IMR-90 (cell line): ENCODE results near the gene CWC27. TPM values are rescaled to one million over a fixed set of nuclear protein-coding genes. Genes with fewer than 3 reads are reported as not detected.
A peak's percentile ranks its signal among the peaks of the same experiment; 100 is the strongest.

Experiments
- ATAC-seq: fragments of 200-7000 bp; cut with Tn5 transposase; 2 replicates; pipeline ENCODE4 v1.9.1; 2020; ENCODE audit warnings: low read depth, mild to moderate bottlenecking, moderate library complexity
- BruUV-seq: library from RNA; stranded (reverse); fragments of 400-500 nt; replicated peaks from 2 replicates; lab custom pipeline; 2021; lab: Mats Ljungman, UMichigan
- CTCF ChIA-PET: fragments of 300-600 bp; formaldehyde crosslinking; extraction: SDS; loops from one replicate; lab custom pipeline; 2021; ENCODE audit warnings: antibody characterized with exemption; lab: Yijun Ruan, JAX
- POLR2A ChIA-PET: fragments of 300-600 bp; sonication (Branson Sonifier 250); formaldehyde crosslinking; loops from one replicate; lab custom pipeline; 2022; ENCODE audit warnings: antibody characterized with exemption; ENCODE audit not compliant: unreplicated experiment; lab: Charles Lee
- DNase-seq: peaks from one replicate; pipeline ENCODE4 v3.0.0; 2013
- H2AFZ ChIP-seq: replicated peaks from 2 replicates; pipeline ENCODE3; 2013; ENCODE audit warnings: low read length, mild to moderate bottlenecking; ENCODE audit not compliant: poor library complexity
- H2AK5ac ChIP-seq: 2 replicates; pipeline ENCODE4 v1.6.1; 2013; ENCODE audit warnings: low read depth, low read length, inconsistent platforms
- H2AK9ac ChIP-seq: replicated peaks from 2 replicates; pipeline ENCODE3; 2013; ENCODE audit warnings: mild to moderate bottlenecking, low read depth, low read length, moderate library complexity; ENCODE audit not compliant: poor library complexity
- H2BK120ac ChIP-seq: 2 replicates; pipeline ENCODE4 v1.6.1; 2013; ENCODE audit warnings: low read depth, low read length, inconsistent platforms
- H2BK15ac ChIP-seq: 3 replicates; pipeline ENCODE4 v1.6.1; 2013; ENCODE audit warnings: low read depth, low read length, inconsistent platforms
- H2BK20ac ChIP-seq: 2 replicates; pipeline ENCODE4 v1.6.1; 2013; ENCODE audit warnings: low read depth, mild to moderate bottlenecking, inconsistent platforms, low read length, moderate library complexity
- H2BK5ac ChIP-seq: 2 replicates; pipeline ENCODE4 v1.6.1; 2013; ENCODE audit warnings: mild to moderate bottlenecking, low read depth, low read length, inconsistent platforms; ENCODE audit not compliant: poor library complexity, severe bottlenecking
- H3K14ac ChIP-seq: replicated peaks from 2 replicates; pipeline ENCODE4 v1.6.1; 2013; ENCODE audit warnings: low read depth, low read length, inconsistent platforms
- H3K18ac ChIP-seq: 2 replicates; pipeline ENCODE4 v1.6.1; 2013; ENCODE audit warnings: low read depth, low read length, control low read depth
- H3K23ac ChIP-seq: 2 replicates; pipeline ENCODE4 v1.6.1; 2013; ENCODE audit warnings: low read depth, low read length, inconsistent platforms
- H3K27ac ChIP-seq: 2 replicates; pipeline ENCODE4 v1.5.1; 2013; ENCODE audit warnings: mild to moderate bottlenecking, control low read depth, low read length; ENCODE audit not compliant: insufficient read depth
- H3K27me3 ChIP-seq: 2 replicates; pipeline ENCODE4 v1.6.1; 2013; ENCODE audit warnings: low read length; ENCODE audit not compliant: control insufficient read depth, insufficient read depth
- H3K36me3 ChIP-seq: 2 replicates; pipeline ENCODE4 v1.6.1; 2013; ENCODE audit warnings: low read length, mixed read lengths; ENCODE audit not compliant: control insufficient read depth, insufficient read depth
- H3K4ac ChIP-seq: 2 replicates; pipeline ENCODE4 v1.6.1; 2013; ENCODE audit warnings: low read depth, low read length, inconsistent platforms
- H3K4me1 ChIP-seq: 2 replicates; pipeline ENCODE4 v1.6.1; 2013; ENCODE audit warnings: low read length, mixed read lengths; ENCODE audit not compliant: control insufficient read depth, insufficient read depth
- H3K4me2 ChIP-seq: 2 replicates; pipeline ENCODE4 v1.6.1; 2013; ENCODE audit warnings: low read depth, mild to moderate bottlenecking, control low read depth, low read length, moderate library complexity
- H3K4me3 ChIP-seq: 2 replicates; pipeline ENCODE4 v1.5.1; 2013; ENCODE audit warnings: low read depth, mild to moderate bottlenecking, control low read depth, low read length, moderate library complexity; ENCODE audit not compliant: insufficient read depth
- H3K56ac ChIP-seq: 2 replicates; pipeline ENCODE4 v1.6.1; 2013; ENCODE audit warnings: low read length, inconsistent platforms; ENCODE audit not compliant: insufficient read depth; ENCODE audit errors: extremely low read depth
- H3K79me1 ChIP-seq, 2 experiments: 2 replicates each; pipeline ENCODE4 v1.6.1; 2013; ENCODE audit warnings: low read length in 2 of 2, inconsistent platforms in 1 of 2, low read depth in 1 of 2
- H3K9ac ChIP-seq: 2 replicates; pipeline ENCODE4 v1.6.1; 2013; ENCODE audit warnings: low read depth, low read length, control low read depth
- H3K9me1 ChIP-seq: 2 replicates; pipeline ENCODE4 v1.6.1; 2013; ENCODE audit warnings: low read length, inconsistent platforms; ENCODE audit not compliant: insufficient read depth
- H3K9me3 ChIP-seq: 2 replicates; pipeline ENCODE4 v1.6.1; 2013; ENCODE audit warnings: low read length; ENCODE audit not compliant: control insufficient read depth, insufficient read depth
- H4K20me1 ChIP-seq: 2 replicates; pipeline ENCODE4 v1.6.1; 2013; ENCODE audit warnings: low read length, inconsistent platforms; ENCODE audit not compliant: insufficient read depth
- H4K5ac ChIP-seq: 2 replicates; pipeline ENCODE4 v1.6.1; 2013; ENCODE audit warnings: mild to moderate bottlenecking, low read depth, low read length, control low read depth
- H4K8ac ChIP-seq, 2 experiments: 2 replicates each; pipeline ENCODE4 v1.6.1; 2013; ENCODE audit warnings: low read depth in 2 of 2, low read length in 2 of 2, control low read depth in 1 of 2, inconsistent platforms in 1 of 2
- H4K91ac ChIP-seq: 2 replicates; pipeline ENCODE4 v1.6.1; 2013; ENCODE audit warnings: low read depth, low read length, inconsistent platforms; ENCODE audit not compliant: insufficient read depth
- BHLHE40 ChIP-seq: fragments of 150-350 bp; IDR thresholded peaks from 2 replicates; pipeline ENCODE4 v1.6.1; 2016; ENCODE audit warnings: mild to moderate bottlenecking, low read depth, low read length
- CEBPB ChIP-seq: IDR thresholded peaks from 2 replicates; pipeline ENCODE4 v1.6.1; 2012; ENCODE audit warnings: low read depth, low read length, improper control_type of control experiment
- CHD1 ChIP-seq: IDR thresholded peaks from 2 replicates; pipeline ENCODE4 v1.6.1; 2012; ENCODE audit warnings: low read depth, low read length, improper control_type of control experiment
- ELK1 ChIP-seq: fragments of 150-350 bp; IDR thresholded peaks from 2 replicates; pipeline ENCODE4 v1.6.1; 2016; ENCODE audit warnings: low read depth, mild to moderate bottlenecking, low read length, moderate library complexity, borderline replicate concordance
- FOS ChIP-seq: fragments of 150-350 bp; IDR thresholded peaks from 2 replicates; pipeline ENCODE4 v1.6.1; 2016; ENCODE audit warnings: low read depth, low read length
- MAFK ChIP-seq: IDR thresholded peaks from 2 replicates; pipeline ENCODE4 v1.6.1; 2012; ENCODE audit warnings: low read depth, low read length, improper control_type of control experiment
- MAZ ChIP-seq: IDR thresholded peaks from 2 replicates; pipeline ENCODE4 v1.6.1; 2012; ENCODE audit warnings: low read depth, mild to moderate bottlenecking, low read length, improper control_type of control experiment, moderate library complexity, borderline replicate concordance
- MXI1 ChIP-seq: IDR thresholded peaks from 2 replicates; pipeline ENCODE4 v1.6.1; 2012; ENCODE audit warnings: low read depth, mild to moderate bottlenecking, low read length, moderate library complexity, borderline replicate concordance
- NFE2L2 ChIP-seq: fragments of 150-350 bp; IDR thresholded peaks from 2 replicates; pipeline ENCODE4 v1.6.1; 2016; ENCODE audit warnings: low read depth, mild to moderate bottlenecking, low read length
- POLR2A ChIP-seq: IDR thresholded peaks from 2 replicates; pipeline ENCODE4 v1.6.1; 2012; ENCODE audit warnings: mild to moderate bottlenecking, low read depth, low read length
- RAD21 ChIP-seq: IDR thresholded peaks from 2 replicates; pipeline ENCODE4 v1.6.1; 2012; ENCODE audit warnings: low read length, improper control_type of control experiment
- RCOR1 ChIP-seq: IDR thresholded peaks from 2 replicates; pipeline ENCODE4 v1.6.1; 2012; ENCODE audit warnings: mild to moderate bottlenecking, low read length, improper control_type of control experiment; ENCODE audit not compliant: insufficient replicate concordance
- RFX5 ChIP-seq: IDR thresholded peaks from 2 replicates; pipeline ENCODE4 v1.8.0; 2012; ENCODE audit warnings: low read depth, mild to moderate bottlenecking, low read length, moderate library complexity
- SMC3 ChIP-seq: fragments of 150-350 bp; IDR thresholded peaks from 2 replicates; pipeline ENCODE4 v1.6.1; 2016; ENCODE audit warnings: low read depth, mild to moderate bottlenecking, antibody characterized with exemption, low read length, moderate library complexity
- WGBS, 2 experiments: methylation state at CpG; one replicate each; pipeline versions ENCODE4 v1.1.5 to v1.1.7; 2013; ENCODE audit warnings: missing lambda C conversion rate in 2 of 2; ENCODE audit not compliant: insufficient read length in 1 of 2; ENCODE audit errors: extremely low coverage in 2 of 2; 5-methylcytosine and 5-hydroxymethylcytosine counted together
- dilution Hi-C: fragments of 300-500 bp; cut with HindIII; formaldehyde crosslinking; loops from one replicate; pipeline ENCODE4 v1.14.3; 2018; ENCODE audit warnings: low sequenced_read_pairs; ENCODE audit not compliant: unreplicated experiment
- in situ Hi-C: fragments of 300-500 bp; cut with MboI; formaldehyde crosslinking; loops from 3 replicates; pipeline ENCODE4 v1.14.3; 2019; ENCODE audit warnings: low sequenced_read_pairs, inconsistent platforms, mixed read lengths
- intact Hi-C: fragments of 100-400 bp; cut with micrococcal nuclease; formaldehyde crosslinking; loops from 2 replicates; pipeline ENCODE4 v1.10.0; 2022
- polyA plus RNA-seq, 3 experiments: library from polyadenylated mRNA; depleted of rRNA; stranded (reverse); fragments of >200 nt; gene quantifications; 2 replicates each; pipeline ENCODE4 v1.2.3, GENCODE V29; 2012; ENCODE audit warnings: low replicate concordance in 1 of 3
- total RNA-seq: library from RNA; depleted of rRNA; stranded (reverse); fragments of >200 nt; gene quantifications from 2 replicates; pipeline ENCODE4 v1.2.3, GENCODE V29; 2012
- TF ChIP-seq, protein P1 (sequence below): fragments of 150-350 bp; IDR thresholded peaks from 2 replicates; pipeline ENCODE4 v1.6.1; 2017; ENCODE audit warnings: mild to moderate bottlenecking, antibody characterized with exemption, low read length, low read depth
- TF ChIP-seq, protein P2 (sequence below): conservative IDR thresholded peaks from 2 replicates; pipeline ENCODE4 v1.5.1; 2012; ENCODE audit warnings: mild to moderate bottlenecking, low read depth, low read length, improper control_type of control experiment

Gene CWC27
- total and polyA plus RNA-seq, 2 of the 4 experiments (the other 2 are of a cell fraction) = 13.3 to 17.1 TPM

DNA sequence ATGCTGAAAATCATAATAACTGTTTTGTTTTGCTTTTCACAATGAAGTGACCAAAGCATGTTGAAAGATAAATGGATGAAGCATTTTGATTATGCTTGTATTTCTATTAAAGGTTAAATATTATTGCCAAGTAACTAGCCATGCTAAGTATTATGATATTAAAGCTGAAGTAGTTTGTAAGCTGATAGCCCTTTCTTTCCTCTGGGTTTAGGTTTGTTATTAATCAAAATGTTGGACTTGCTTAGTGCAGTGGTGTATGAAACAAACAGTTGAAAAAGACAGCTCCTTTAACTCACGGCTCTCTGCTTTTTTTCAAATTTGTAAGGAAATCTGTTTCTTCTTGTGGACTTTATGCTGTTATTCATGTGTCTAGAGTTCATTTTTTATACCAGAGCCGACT lies 246.0 kb downstream of the CWC27 start:
- H3K4me3 ChIP-seq = no peak overlapping the region

More for the DNA sequence above, 246.0 kb downstream of the CWC27 start:
- H3K27ac ChIP-seq = no peak overlapping the region
- ATAC-seq (no peak), DNase-seq (no peak)
- no peak overlapping the region for H4K91ac ChIP-seq
- H2BK20ac ChIP-seq = no peak overlapping the region
- H2BK15ac ChIP-seq = no peak overlapping the region
- TF ChIP-seq MAZ (no peak), SMC3 (no peak), CHD1 (no peak), RFX5 (no peak), RCOR1 (no peak), RAD21 (no peak), BHLHE40 (no peak), MXI1 (no peak), ELK1 (no peak), CEBPB (no peak), NFE2L2 (no peak), POLR2A (no peak), FOS (no peak), MAFK (no peak)
- TF ChIP-seq, protein P1, sequence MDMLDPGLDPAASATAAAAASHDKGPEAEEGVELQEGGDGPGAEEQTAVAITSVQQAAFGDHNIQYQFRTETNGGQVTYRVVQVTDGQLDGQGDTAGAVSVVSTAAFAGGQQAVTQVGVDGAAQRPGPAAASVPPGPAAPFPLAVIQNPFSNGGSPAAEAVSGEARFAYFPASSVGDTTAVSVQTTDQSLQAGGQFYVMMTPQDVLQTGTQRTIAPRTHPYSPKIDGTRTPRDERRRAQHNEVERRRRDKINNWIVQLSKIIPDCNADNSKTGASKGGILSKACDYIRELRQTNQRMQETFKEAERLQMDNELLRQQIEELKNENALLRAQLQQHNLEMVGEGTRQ = no peak
- TF ChIP-seq, protein P2, sequence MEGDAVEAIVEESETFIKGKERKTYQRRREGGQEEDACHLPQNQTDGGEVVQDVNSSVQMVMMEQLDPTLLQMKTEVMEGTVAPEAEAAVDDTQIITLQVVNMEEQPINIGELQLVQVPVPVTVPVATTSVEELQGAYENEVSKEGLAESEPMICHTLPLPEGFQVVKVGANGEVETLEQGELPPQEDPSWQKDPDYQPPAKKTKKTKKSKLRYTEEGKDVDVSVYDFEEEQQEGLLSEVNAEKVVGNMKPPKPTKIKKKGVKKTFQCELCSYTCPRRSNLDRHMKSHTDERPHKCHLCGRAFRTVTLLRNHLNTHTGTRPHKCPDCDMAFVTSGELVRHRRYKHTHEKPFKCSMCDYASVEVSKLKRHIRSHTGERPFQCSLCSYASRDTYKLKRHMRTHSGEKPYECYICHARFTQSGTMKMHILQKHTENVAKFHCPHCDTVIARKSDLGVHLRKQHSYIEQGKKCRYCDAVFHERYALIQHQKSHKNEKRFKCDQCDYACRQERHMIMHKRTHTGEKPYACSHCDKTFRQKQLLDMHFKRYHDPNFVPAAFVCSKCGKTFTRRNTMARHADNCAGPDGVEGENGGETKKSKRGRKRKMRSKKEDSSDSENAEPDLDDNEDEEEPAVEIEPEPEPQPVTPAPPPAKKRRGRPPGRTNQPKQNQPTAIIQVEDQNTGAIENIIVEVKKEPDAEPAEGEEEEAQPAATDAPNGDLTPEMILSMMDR = no peak
- peaks cover 4% of the 10 kb centered on the region; the same call in 1 of the 2 replicates for H3K4me1 ChIP-seq
- H3K36me3 ChIP-seq = no peaks in the 10 kb centered on the region
- H3K9me1 ChIP-seq = peaks cover 3% of the 10 kb centered on the region
- H2AFZ ChIP-seq = no peak overlapping the region
- H2BK120ac ChIP-seq = peak overlapping the region; percentile 32; the same call in 1 of the 2 replicates
- no TSS peak for BruUV-seq
- in situ Hi-C loops (no loop called here), dilution Hi-C loops (no loop called here), intact Hi-C loops (no loop called here)
- no peak overlapping the region for H3K56ac ChIP-seq
- H2BK5ac ChIP-seq = no peak overlapping the region
- no peak overlapping the region for H3K14ac ChIP-seq
- H3K9me3 ChIP-seq = no peaks in the 10 kb centered on the region
- no peaks in the 10 kb centered on the region for H3K27me3 ChIP-seq
- no peaks in the 10 kb centered on the region; a peak in 1 of 4 replicates for H3K79me1 ChIP-seq
- peak overlapping the region; percentile 53; the same call in 1 of the 2 replicates for H3K18ac ChIP-seq
- H4K20me1 ChIP-seq = no peaks in the 10 kb centered on the region
- ChIA-PET CTCF (no interaction called here), POLR2A (no interaction called here)
- no peak overlapping the region for H2AK5ac ChIP-seq
- WGBS, 2 experiments = no CpG with 5 or more reads among the region's 2 CpGs
- H3K4me2 ChIP-seq = no peak overlapping the region
- no peak overlapping the region for H4K5ac ChIP-seq
- no peak overlapping the region for H2AK9ac ChIP-seq
- no peak overlapping the region for H3K4ac ChIP-seq
- H3K23ac ChIP-seq = no peak overlapping the region
- no peak overlapping the region for H3K9ac ChIP-seq
- no peak overlapping the region for H4K8ac ChIP-seq
